Measurements from ENCODE around the gene NTM.

NTM gene

GRCh38 chr11:132211479-132211878 lies 841.1 kb downstream of the NTM start:
- TF ChIP-seq ZFX (IDR thresholded peaks at IDR 0.05) = no peak
- no peak overlapping the region for H3K27ac ChIP-seq

GRCh38 chr11:132217856-132218255 lies 847.4 kb downstream of the NTM start:
- H3K27ac ChIP-seq = no peak overlapping the region
- TF ChIP-seq ZFX (IDR thresholded peaks at IDR 0.05) = no peak
- TF ChIP-seq CTCF (conservative IDR thresholded peaks at IDR 0.05) = no peak

- no peak overlapping the region for H3K27ac ChIP-seq
Observed at GRCh38 chr11:132220474-132220873, 850.1 kb downstream of the NTM start.

GRCh38 chr11:132222345-132222744 lies 851.9 kb downstream of the NTM start:
- no peak overlapping the region for H3K27ac ChIP-seq
- TF ChIP-seq ZFX (IDR thresholded peaks at IDR 0.05) = no peak
- TF ChIP-seq CTCF (conservative IDR thresholded peaks at IDR 0.05) = no peak

More at GRCh38 chr11:132220474-132220873, 850.1 kb downstream of the NTM start:
- no peak for TF ChIP-seq CTCF (conservative IDR thresholded peaks at IDR 0.05)
- TF ChIP-seq ZFX (IDR thresholded peaks at IDR 0.05) = no peak

GRCh38 chr11:132226522-132226921 lies 856.1 kb downstream of the NTM start:
- no peak overlapping the region for H3K27ac ChIP-seq
- TF ChIP-seq CTCF (conservative IDR thresholded peaks at IDR 0.05) = no peak
- no peak for TF ChIP-seq ZFX (IDR thresholded peaks at IDR 0.05)

- H3K27ac ChIP-seq = no peak overlapping the region
- TF ChIP-seq CTCF (conservative IDR thresholded peaks at IDR 0.05) (no peak), ZFX (IDR thresholded peaks at IDR 0.05) (no peak)
Observed at GRCh38 chr11:132228746-132229325, 858.4 kb downstream of the NTM start.

- no peak for TF ChIP-seq ZFX (IDR thresholded peaks at IDR 0.05)
- TF ChIP-seq CTCF (conservative IDR thresholded peaks at IDR 0.05) = no peak
- no peak overlapping the region for H3K27ac ChIP-seq
Observed at GRCh38 chr11:132231656-132232347, 861.4 kb downstream of the NTM start.

GRCh38 chr11:132234878-132235277 lies 864.5 kb downstream of the NTM start:
- TF ChIP-seq CTCF (conservative IDR thresholded peaks at IDR 0.05) (no peak), ZFX (IDR thresholded peaks at IDR 0.05) (no peak)
- no peak overlapping the region for H3K27ac ChIP-seq

All from C4-2B (cell line).